GM23248 (cell line): ENCODE data around the gene ADORA1. TPM values are rescaled to one million over a fixed set of nuclear protein-coding genes. Genes with fewer than 3 reads are reported as not detected.

Experiments used
- DNase-seq: peaks from one replicate; pipeline ENCODE4 v3.0.0-alpha.2; 2015
- H2AFZ ChIP-seq: fragments of 200-600 bp; sonication (generic); 2 replicates; pipeline ENCODE4 v1.6.1; 2016; ENCODE audit warnings: antibody characterized with exemption
- H3F3A ChIP-seq: fragments of 200-600 bp; sonication (generic); 2 replicates; pipeline ENCODE4 v1.6.1; 2016; ENCODE audit warnings: mild to moderate bottlenecking, antibody characterized with exemption, mixed run types; ENCODE audit not compliant: insufficient read depth
- H3K27ac ChIP-seq: fragments of 200-600 bp; sonication (generic); 2 replicates; pipeline ENCODE4 v1.5.1; 2016; ENCODE audit warnings: mild to moderate bottlenecking
- H3K27me3 ChIP-seq: fragments of 200-600 bp; sonication (generic); replicated peaks from 2 replicates; pipeline ENCODE4 v1.6.1; 2016; ENCODE audit warnings: mild to moderate bottlenecking; ENCODE audit not compliant: insufficient read depth
- H3K36me3 ChIP-seq: fragments of 200-600 bp; sonication (generic); 2 replicates; pipeline ENCODE4 v1.6.1; 2016; ENCODE audit warnings: low read depth, mild to moderate bottlenecking
- H3K4me1 ChIP-seq: fragments of 200-600 bp; sonication (generic); 2 replicates; pipeline ENCODE4 v1.6.1; 2016; ENCODE audit warnings: mild to moderate bottlenecking; ENCODE audit not compliant: insufficient read depth
- H3K4me2 ChIP-seq: fragments of 200-600 bp; sonication (generic); one replicate; pipeline ENCODE4 v1.6.1; 2016; ENCODE audit warnings: mild to moderate bottlenecking; ENCODE audit not compliant: unreplicated experiment
- H3K4me3 ChIP-seq: fragments of 200-600 bp; sonication (generic); 2 replicates; pipeline ENCODE4 v1.5.1; 2016; ENCODE audit warnings: mild to moderate bottlenecking
- H3K79me2 ChIP-seq: fragments of 200-600 bp; sonication (generic); 2 replicates; pipeline ENCODE4 v1.6.1; 2016; ENCODE audit warnings: mild to moderate bottlenecking; ENCODE audit not compliant: insufficient read depth
- H3K9ac ChIP-seq: fragments of 200-600 bp; sonication (generic); 2 replicates; pipeline ENCODE4 v1.6.1; 2016; ENCODE audit warnings: mild to moderate bottlenecking
- H3K9me2 ChIP-seq: fragments of 200-600 bp; sonication (generic); 2 replicates; pipeline ENCODE4 v1.6.1; 2016; ENCODE audit warnings: mixed run types, mild to moderate bottlenecking, moderate library complexity; ENCODE audit not compliant: insufficient read depth
- H3K9me3 ChIP-seq: fragments of 200-600 bp; sonication (generic); one replicate; pipeline ENCODE4 v1.6.1; 2017; ENCODE audit warnings: low read depth
- H4K20me1 ChIP-seq: fragments of 200-600 bp; sonication (generic); 2 replicates; pipeline ENCODE4 v1.6.0; 2016; ENCODE audit not compliant: insufficient read depth
- EZH2 ChIP-seq: fragments of 200-600 bp; sonication (generic); IDR thresholded peaks from 2 replicates; pipeline ENCODE4 v1.6.1; 2018; ENCODE audit warnings: antibody characterized with exemption, mild to moderate bottlenecking; ENCODE audit not compliant: insufficient read depth, poor library complexity, severe bottlenecking
- EZH2phosphoT487 ChIP-seq: fragments of 200-600 bp; sonication (generic); IDR thresholded peaks from 2 replicates; pipeline ENCODE4 v1.6.1; 2018; ENCODE audit warnings: antibody characterized with exemption, moderate library complexity, mild to moderate bottlenecking, low read depth; ENCODE audit not compliant: insufficient read depth
- WGBS, 2 experiments: methylation state at CpG; one replicate each; pipeline ENCODE4 v1.1.6; 2015 to 2017; ENCODE audit warnings: low lambda C conversion rate in 2 of 2, low coverage in 1 of 2; ENCODE audit errors: missing lambda C conversion rate in 2 of 2; 5-methylcytosine and 5-hydroxymethylcytosine counted together
- in situ Hi-C: fragments of 300-500 bp; cut with MboI; formaldehyde crosslinking; loops from 2 replicates; pipeline ENCODE4 v1.15.0; 2020
- polyA plus RNA-seq: library from polyadenylated mRNA; unstranded; fragments of >200 nt; fragmentation: Nextera tagmentation; extraction: Ambion mirVana; gene quantifications from 2 replicates; pipeline ENCODE4 v1.2.1, GENCODE V29; 2016
- total RNA-seq: library from RNA; depleted of rRNA; stranded (reverse); fragments of >200 nt; shearing (Covaris generic); gene quantifications from 2 replicates; pipeline ENCODE4 v1.2.3, GENCODE V29; 2014

The ADORA1 gene
- total and polyA plus RNA-seq, 2 experiments from 2014 or later: 2.2 to 5.8 TPM

GRCh38 chr1:203208181-203208580 is 80.7 kb downstream of the ADORA1 start:
- no peaks in the 10 kb centered on the region for H3K4me1 ChIP-seq
- DNase-seq: no peak
- H3K4me2 ChIP-seq: no peak overlapping the region
- H3K27ac ChIP-seq: no peak overlapping the region
- no peaks in the 10 kb centered on the region for H3K27me3 ChIP-seq
- H3F3A ChIP-seq: peaks cover 1% of the 10 kb centered on the region; the same call in 1 of the 2 replicates
- 87 to 88% methylated on average over 1 of the region's 1 CpG for WGBS, 2 experiments
- H3K4me3 ChIP-seq: no peak overlapping the region
- no peaks in the 10 kb centered on the region for H4K20me1 ChIP-seq
- no peak overlapping the region for H3K9ac ChIP-seq
- in situ Hi-C loops: no loop called here
- no peaks in the 10 kb centered on the region for H3K9me2 ChIP-seq
- H3K9me3 ChIP-seq: no peaks in the 10 kb centered on the region
- no peaks in the 10 kb centered on the region for H3K36me3 ChIP-seq
- TF ChIP-seq EZH2 (no peak), EZH2phosphoT487 (no peak)
- H3K79me2 ChIP-seq: no peaks in the 10 kb centered on the region
- no peak overlapping the region for H2AFZ ChIP-seq

GRCh38 chr1:203210350-203210749 is 82.8 kb downstream of the ADORA1 start:
- H4K20me1 ChIP-seq: no peaks in the 10 kb centered on the region
- H3K4me2 ChIP-seq: no peak overlapping the region
- H3K4me1 ChIP-seq: no peaks in the 10 kb centered on the region
- no peaks in the 10 kb centered on the region for H3K9me3 ChIP-seq
- H3K27me3 ChIP-seq: no peaks in the 10 kb centered on the region
- no peak overlapping the region for H3K27ac ChIP-seq
- TF ChIP-seq EZH2phosphoT487: no peak
- TF ChIP-seq EZH2: no peak
- H3K9ac ChIP-seq: no peak overlapping the region
- no peak overlapping the region for H3K4me3 ChIP-seq
- DNase-seq: no peak
- no peaks in the 10 kb centered on the region for H3K9me2 ChIP-seq
- no peaks in the 10 kb centered on the region for H3K36me3 ChIP-seq
- no peaks in the 10 kb centered on the region for H3K79me2 ChIP-seq
- H2AFZ ChIP-seq: no peak overlapping the region
- in situ Hi-C loops: loop anchor here (10.0 kb wide), 1 partner anchor 96 kb away; no protein-coding TSS in a partner anchor
- H3F3A ChIP-seq: no peaks in the 10 kb centered on the region

GRCh38 chr1:203210988-203211387 is 83.5 kb downstream of the ADORA1 start:
- no peak for TF ChIP-seq EZH2
- no peak for TF ChIP-seq EZH2phosphoT487
- Histone ChIP-seq H2AFZ (no peak overlapping the region), H3K27me3 (no peaks in the 10 kb centered on the region), H3K27ac (no peak overlapping the region), H3K9me3 (no peaks in the 10 kb centered on the region), H3K79me2 (no peaks in the 10 kb centered on the region), H4K20me1 (no peaks in the 10 kb centered on the region), H3K9ac (no peak overlapping the region), H3K4me1 (no peaks in the 10 kb centered on the region), H3K36me3 (no peaks in the 10 kb centered on the region), H3K4me2 (no peak overlapping the region), H3K4me3 (no peak overlapping the region), H3F3A (no peaks in the 10 kb centered on the region), H3K9me2 (no peaks in the 10 kb centered on the region)
- DNase-seq: no peak
- in situ Hi-C loops: loop anchor here (10.0 kb wide), 1 partner anchor 96 kb away; no protein-coding TSS in a partner anchor

GRCh38 chr1:203211812-203212211 is 84.3 kb downstream of the ADORA1 start:
- no peaks in the 10 kb centered on the region for H3F3A ChIP-seq
- no peak for TF ChIP-seq EZH2
- no peak for TF ChIP-seq EZH2phosphoT487
- 83 to 91% methylated on average over 3 of the region's 3 CpGs for WGBS, 2 experiments
- no peaks in the 10 kb centered on the region for H3K9me3 ChIP-seq
- DNase-seq: no peak
- no peaks in the 10 kb centered on the region for H4K20me1 ChIP-seq
- H2AFZ ChIP-seq: no peak overlapping the region
- H3K9me2 ChIP-seq: no peaks in the 10 kb centered on the region
- no peaks in the 10 kb centered on the region for H3K36me3 ChIP-seq
- no peaks in the 10 kb centered on the region for H3K79me2 ChIP-seq
- H3K9ac ChIP-seq: no peak overlapping the region
- H3K4me1 ChIP-seq: no peaks in the 10 kb centered on the region
- in situ Hi-C loops: loop anchor here (10.0 kb wide), 1 partner anchor 97 kb away; no protein-coding TSS in a partner anchor
- H3K27ac ChIP-seq: no peak overlapping the region
- no peaks in the 10 kb centered on the region for H3K27me3 ChIP-seq
- H3K4me3 ChIP-seq: no peak overlapping the region
- no peak overlapping the region for H3K4me2 ChIP-seq

GRCh38 chr1:203213126-203213525 is 85.6 kb downstream of the ADORA1 start:
- H3K9me3 ChIP-seq: no peaks in the 10 kb centered on the region
- no peak overlapping the region for H3K9ac ChIP-seq
- no peaks in the 10 kb centered on the region for H3K36me3 ChIP-seq
- H3K4me1 ChIP-seq: no peaks in the 10 kb centered on the region
- in situ Hi-C loops: loop anchor here (10.0 kb wide), 1 partner anchor 98 kb away; no protein-coding TSS in a partner anchor
- no peaks in the 10 kb centered on the region for H3F3A ChIP-seq
- H3K27ac ChIP-seq: no peak overlapping the region
- no peak for TF ChIP-seq EZH2phosphoT487
- TF ChIP-seq EZH2: no peak
- no peak for DNase-seq
- no peak overlapping the region for H2AFZ ChIP-seq
- no peak overlapping the region for H3K4me3 ChIP-seq
- H3K27me3 ChIP-seq: no peaks in the 10 kb centered on the region
- no peaks in the 10 kb centered on the region for H3K9me2 ChIP-seq
- WGBS, 2 experiments: 72 to 80% methylated on average over 6 of the region's 6 CpGs
- no peaks in the 10 kb centered on the region for H3K79me2 ChIP-seq
- H4K20me1 ChIP-seq: no peaks in the 10 kb centered on the region
- H3K4me2 ChIP-seq: no peak overlapping the region
